Measurements from ENCODE around the gene ZNF277.

Gene ZNF277, protein sequence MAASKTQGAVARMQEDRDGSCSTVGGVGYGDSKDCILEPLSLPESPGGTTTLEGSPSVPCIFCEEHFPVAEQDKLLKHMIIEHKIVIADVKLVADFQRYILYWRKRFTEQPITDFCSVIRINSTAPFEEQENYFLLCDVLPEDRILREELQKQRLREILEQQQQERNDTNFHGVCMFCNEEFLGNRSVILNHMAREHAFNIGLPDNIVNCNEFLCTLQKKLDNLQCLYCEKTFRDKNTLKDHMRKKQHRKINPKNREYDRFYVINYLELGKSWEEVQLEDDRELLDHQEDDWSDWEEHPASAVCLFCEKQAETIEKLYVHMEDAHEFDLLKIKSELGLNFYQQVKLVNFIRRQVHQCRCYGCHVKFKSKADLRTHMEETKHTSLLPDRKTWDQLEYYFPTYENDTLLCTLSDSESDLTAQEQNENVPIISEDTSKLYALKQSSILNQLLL
- long read RNA-seq, donor 1, transcript ZNF277-201 (12 exons, 1,849 nt): major isoform, 8 of 20 reads
- long read RNA-seq, donor 1, partial matches to known transcripts: 10 of 20 reads
- long read RNA-seq, donor 1, other reads (novel, unspliced or antisense): 0 of 20 reads
- long read RNA-seq, donor 2, transcript ZNF277-201 (12 exons, 1,849 nt): major isoform, 7 of 7 reads
- long read RNA-seq, donor 2, partial matches to known transcripts: 0 of 7 reads
- long read RNA-seq, donor 2, other reads (novel, unspliced or antisense): 0 of 7 reads
- long read RNA-seq, donor 3, partial matches to known transcripts: 0 of 1 reads
- long read RNA-seq, donor 3, other reads (novel, unspliced or antisense): 0 of 1 reads
- long read RNA-seq, donor 4, transcript ZNF277-201 (12 exons, 1,849 nt): major isoform, 6 of 22 reads
- long read RNA-seq, donor 4, partial matches to known transcripts: 15 of 22 reads
- long read RNA-seq, donor 4, other reads (novel, unspliced or antisense): 0 of 22 reads
- long read RNA-seq, donor 5, transcript ZNF277-201 (12 exons, 1,849 nt): major isoform, 8 of 30 reads
- long read RNA-seq, donor 5, partial matches to known transcripts: 22 of 30 reads
- long read RNA-seq, donor 5, other reads (novel, unspliced or antisense): 0 of 30 reads
- long read RNA-seq, donor 6, transcript ZNF277-201 (12 exons, 1,849 nt): major isoform, 10 of 19 reads
- long read RNA-seq, donor 6, partial matches to known transcripts: 9 of 19 reads
- long read RNA-seq, donor 6, other reads (novel, unspliced or antisense): 0 of 19 reads
- long read RNA-seq, donor 7, transcript ZNF277-201 (12 exons, 1,849 nt): major isoform, 15 of 17 reads
- long read RNA-seq, donor 7, partial matches to known transcripts: 0 of 17 reads
- long read RNA-seq, donor 7, other reads (novel, unspliced or antisense): 0 of 17 reads
- long read RNA-seq, donor 8, transcript ZNF277-201 (12 exons, 1,849 nt): major isoform, 9 of 18 reads
- long read RNA-seq, donor 8, partial matches to known transcripts: 8 of 18 reads
- long read RNA-seq, donor 8, other reads (novel, unspliced or antisense): 0 of 18 reads

DNA sequence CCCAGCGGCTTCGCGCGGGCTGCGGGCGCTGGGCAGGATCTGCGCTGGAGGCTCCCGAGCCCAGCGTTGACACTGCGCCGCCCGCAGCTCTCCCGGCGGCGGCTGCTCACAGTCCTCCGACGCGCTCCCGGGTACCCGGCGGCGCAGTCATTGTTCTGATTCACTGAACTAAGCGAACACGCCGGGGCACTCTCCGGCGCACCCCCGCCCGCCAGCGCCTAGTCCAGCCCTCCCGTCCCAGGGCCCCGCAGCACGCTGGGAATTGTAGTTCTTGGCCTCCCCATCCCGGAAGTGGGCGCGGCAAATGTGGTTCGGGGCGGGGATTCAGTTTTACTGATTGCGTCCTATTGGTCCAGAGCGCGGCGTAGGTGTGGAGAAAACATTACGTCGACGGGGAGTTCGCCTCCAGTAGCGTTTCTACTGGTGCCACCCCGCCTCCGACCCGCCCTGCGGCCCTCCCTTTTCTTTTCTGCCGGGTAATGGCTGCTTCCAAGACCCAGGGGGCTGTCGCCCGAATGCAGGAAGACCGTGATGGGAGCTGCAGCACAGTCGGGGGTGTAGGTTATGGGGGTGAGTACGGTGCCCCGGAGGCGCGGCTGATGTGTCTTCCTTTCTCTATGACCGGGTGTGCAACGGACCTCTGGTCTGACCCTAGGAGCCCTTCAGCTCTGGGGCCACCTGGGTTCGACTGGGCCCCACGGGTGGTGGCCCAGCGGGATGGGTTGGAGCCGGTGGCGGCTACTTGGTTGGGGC lies at the start of gene ZNF277, which contains the start of gene DOCK4:
TSS of gene ZNF277 (plus strand) at position 458 of the 753 bp plus-strand sequence. CDS start at position 480, 22 bp downstream.
TSS of gene DOCK4 (minus strand) at position 162 of the 753 bp plus-strand sequence. CDS start 261 bp downstream, outside the sequence.
- DNase-seq: peak; percentile 99

DNA sequence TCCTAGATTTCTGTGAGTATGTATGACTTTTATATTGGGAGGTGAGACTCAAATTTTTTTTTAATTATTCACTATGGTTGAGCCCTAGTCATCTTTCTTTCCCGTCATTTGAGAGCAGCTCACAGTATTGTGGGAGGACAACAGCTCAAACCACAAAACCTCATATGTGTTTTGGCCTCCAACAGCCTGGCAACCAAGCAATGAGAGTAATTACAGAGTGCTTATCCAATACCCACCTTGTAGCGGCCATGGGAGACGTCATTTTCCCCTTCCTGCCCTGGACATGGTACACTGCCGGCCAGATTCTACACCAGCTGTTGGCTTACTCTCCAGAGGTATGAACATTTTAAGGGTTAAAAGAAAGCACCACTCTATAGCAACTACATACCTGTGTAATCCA lies 49.4 kb upstream of the ZNF277 start:
- DNase-seq: no peak

GRCh38 chr7:112159351-112159750 lies 47.1 kb upstream of the ZNF277 start:
- no peak for DNase-seq

GRCh38 chr7:112160130-112160770 lies 46.2 kb upstream of the ZNF277 start:
- DNase-seq: no peak

- DNase-seq: no peak
These were observed 45.7 kb upstream of the ZNF277 start for GRCh38 chr7:112160771-112161150.

DNA sequence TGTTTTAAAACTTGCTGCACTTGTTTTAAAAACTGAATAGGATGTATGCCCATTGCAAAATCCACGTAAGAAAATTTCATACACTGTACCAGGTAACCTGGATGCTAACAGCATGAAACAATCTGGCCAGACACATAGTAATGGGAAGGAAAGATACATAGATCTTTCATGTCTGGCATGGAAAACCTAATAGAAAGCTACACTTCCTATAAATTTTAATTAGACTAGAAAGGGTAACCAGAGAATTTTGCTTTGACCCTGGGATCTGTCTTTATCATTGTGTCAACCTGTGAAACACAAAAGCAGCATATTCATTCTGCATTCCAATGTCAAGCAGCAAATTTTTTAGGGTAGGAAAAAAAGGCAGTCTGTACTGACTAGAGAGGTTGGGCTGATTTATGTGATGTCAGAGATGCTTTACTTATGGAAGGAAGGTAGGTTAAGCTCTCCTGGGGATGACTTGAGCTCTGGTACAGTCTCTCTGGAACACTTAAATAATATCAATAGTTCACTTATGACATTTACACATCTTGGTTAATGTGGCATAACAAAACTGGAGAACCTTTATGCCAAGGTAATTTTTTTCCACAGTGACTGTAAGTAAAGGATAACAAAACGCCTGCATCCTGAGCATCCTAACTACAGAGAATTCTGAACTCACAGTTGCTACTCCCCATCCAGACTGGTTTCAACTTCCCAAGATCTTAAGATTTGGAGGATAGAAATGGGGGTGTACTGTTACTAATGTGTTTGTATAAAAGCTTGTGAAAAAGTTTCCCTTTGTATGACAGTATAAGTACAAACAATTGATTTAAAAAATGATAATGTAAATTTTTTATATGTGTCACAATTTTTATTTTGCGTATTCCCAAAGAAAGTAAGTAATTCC lies 45.0 kb upstream of the ZNF277 start:
- DNase-seq: no peak

- DNase-seq: peak; percentile 37
These were observed 44.2 kb upstream of the ZNF277 start for GRCh38 chr7:112162142-112162766.

- no peak for DNase-seq
These were observed 43.5 kb upstream of the ZNF277 start for GRCh38 chr7:112162784-112163506.

- DNase-seq: no peak
These were observed 39.3 kb upstream of the ZNF277 start for GRCh38 chr7:112167147-112167546.

- no peak for DNase-seq
These were observed 37.6 kb upstream of the ZNF277 start for GRCh38 chr7:112168915-112169314.

DNA sequence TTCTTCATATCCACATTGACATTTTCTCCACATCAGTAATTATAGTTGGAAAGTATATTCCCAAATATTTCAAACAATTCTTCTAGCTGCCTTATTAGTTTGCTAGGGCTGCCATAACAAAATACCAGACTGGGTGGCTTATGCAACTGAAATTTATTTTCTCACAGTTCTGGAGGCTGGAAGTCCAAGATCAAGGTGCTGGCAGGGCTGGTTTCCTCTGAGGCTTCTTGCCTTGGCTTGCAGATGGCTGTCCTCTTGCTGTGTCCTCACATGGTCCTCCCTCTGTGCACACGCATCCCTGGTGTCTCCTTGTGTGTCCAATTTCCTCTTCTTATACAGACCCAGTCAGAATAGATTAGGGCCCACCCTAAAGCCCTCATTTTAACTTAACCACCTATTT lies 34.8 kb upstream of the ZNF277 start:
- DNase-seq: no peak

- DNase-seq: no peak
These were observed 33.5 kb upstream of the ZNF277 start for GRCh38 chr7:112172870-112173567.

GRCh38 chr7:112173568-112173905 lies 33.0 kb upstream of the ZNF277 start:
- DNase-seq: no peak

- DNase-seq: no peak
These were observed 32.3 kb upstream of the ZNF277 start for GRCh38 chr7:112174192-112174591.

GRCh38 chr7:112176241-112176640 lies 30.3 kb upstream of the ZNF277 start:
- no peak for DNase-seq

DNA sequence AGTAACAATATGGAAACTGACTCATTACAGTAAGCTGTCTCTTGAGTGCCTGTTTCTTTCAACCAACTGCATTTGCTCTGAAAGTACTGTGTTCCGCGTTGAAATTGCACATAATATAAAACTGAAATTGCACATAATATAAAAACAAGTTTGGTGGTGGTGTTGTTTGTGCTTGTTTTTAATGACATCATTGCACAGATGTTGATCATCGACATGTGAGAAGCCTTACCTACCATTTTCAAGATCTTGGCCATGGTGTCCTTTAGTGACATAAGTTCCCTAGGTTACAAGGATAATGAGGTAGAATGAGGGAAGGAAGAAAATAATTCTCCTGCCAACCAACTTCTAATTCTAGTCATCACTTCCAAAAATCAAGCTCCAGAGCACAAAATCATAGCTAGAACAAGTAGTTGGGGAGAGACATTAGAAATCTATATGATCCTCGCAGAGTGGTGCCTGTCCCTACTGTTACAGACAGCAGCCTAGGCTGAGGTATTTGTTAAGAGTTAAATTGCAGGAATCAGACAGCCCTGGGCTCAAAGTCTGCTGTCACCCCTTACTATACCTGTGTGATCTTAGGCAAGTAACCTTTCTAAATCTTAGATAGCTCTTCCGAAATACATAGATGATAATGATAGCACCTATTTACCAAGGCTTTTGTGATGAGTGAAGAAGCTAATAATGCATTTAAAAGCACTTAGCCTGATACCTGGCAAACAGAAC lies 29.6 kb upstream of the ZNF277 start:
- DNase-seq: no peak

GRCh38 chr7:112180223-112180622 lies 26.3 kb upstream of the ZNF277 start:
- DNase-seq: no peak

Data from right kidney (tissue), 9 donors.